CD1c-positive myeloid dendritic cell (primary cell): ENCODE measurements around the gene B4GAT1.

ENCODE experiments used
- DNase-seq: peaks from one replicate; pipeline ENCODE4 v3.0.0-alpha.2; 2016; ENCODE audit errors: extremely low spot score

B4GAT1 gene

DNA sequence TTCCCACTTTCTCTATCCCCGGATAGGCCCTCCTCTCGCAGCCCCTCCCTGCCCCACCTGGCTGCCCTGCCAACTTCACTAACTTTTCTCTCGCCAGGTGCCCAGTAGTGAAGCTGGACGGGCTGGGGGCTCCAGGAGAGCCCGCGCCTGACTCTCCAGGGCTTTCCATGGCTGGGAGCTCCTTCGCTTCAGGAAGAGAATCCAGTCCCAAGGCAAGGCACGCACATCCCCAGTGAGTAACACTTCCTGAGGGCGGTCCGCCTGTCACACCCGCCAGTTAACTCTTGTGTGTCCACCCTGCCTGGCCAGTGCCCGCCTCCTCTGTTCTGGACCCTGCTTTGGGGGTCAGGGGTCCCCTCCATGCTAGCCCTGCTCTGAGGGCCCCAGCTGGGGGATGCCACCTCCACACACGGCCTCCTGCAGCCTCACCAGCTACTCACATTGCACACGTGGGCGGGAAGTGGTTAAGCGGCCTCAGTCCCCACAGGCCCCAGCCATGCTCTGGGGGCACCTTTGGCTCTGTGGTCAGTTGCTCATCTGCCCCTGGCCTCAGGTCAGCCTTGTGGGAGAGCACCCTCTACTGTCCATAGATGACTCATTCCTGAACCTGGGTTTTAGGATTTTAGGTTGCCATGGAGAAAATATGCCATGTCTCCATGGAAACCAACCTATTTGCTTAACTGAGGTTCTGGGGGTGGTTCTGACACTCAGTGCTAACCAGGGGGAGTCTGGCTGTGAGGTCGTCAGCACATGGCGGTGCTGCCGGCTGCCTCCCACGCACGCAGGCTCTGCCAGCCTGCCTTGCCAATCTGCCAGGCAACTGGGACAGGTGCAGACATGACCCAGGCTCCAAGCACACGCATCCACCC lies 11.0 kb downstream of the B4GAT1 start, which contains the start of gene RIN1:
Gene RIN1 (minus strand): TSS at position 201 of the 869 bp plus-strand sequence. CDS start 32 bp downstream, at position 169.
- DNase-seq: peak; percentile 88

DNA sequence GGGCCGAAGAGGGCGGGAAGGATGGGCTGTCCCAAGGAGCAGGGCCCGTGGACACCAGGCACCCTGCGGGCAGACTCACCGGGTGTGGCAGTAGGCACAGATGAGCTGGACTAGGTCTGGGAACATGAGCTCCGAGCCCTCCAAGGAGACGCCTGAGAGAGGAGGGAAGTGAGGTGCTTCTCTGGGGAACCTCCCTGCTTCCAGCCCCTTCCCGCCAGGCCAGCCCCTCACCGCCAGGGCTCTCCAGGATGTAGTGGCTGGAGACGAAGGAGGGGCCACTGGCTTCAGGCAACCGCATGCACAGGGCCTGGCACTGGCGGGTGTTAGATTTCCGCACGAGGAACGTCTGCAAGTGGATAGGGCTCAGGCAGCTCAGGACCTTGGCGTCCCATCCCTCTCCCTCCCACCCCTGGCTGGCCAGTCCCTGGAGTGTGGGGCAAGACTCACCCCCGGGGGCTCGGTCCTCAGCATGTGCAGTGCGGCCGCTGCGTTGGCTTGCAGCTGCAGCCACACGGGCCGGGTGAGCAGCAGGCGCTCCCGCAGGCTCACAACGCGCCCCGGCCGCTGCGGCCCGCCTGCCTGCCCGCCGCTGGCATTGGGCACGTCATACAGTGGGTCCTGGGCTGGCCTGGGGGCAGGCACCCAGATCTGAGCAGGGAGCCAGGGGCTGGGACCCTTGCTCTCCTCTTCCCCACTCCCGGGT lies 11.7 kb downstream of the B4GAT1 start:
- peak; percentile 48 for DNase-seq

DNA sequence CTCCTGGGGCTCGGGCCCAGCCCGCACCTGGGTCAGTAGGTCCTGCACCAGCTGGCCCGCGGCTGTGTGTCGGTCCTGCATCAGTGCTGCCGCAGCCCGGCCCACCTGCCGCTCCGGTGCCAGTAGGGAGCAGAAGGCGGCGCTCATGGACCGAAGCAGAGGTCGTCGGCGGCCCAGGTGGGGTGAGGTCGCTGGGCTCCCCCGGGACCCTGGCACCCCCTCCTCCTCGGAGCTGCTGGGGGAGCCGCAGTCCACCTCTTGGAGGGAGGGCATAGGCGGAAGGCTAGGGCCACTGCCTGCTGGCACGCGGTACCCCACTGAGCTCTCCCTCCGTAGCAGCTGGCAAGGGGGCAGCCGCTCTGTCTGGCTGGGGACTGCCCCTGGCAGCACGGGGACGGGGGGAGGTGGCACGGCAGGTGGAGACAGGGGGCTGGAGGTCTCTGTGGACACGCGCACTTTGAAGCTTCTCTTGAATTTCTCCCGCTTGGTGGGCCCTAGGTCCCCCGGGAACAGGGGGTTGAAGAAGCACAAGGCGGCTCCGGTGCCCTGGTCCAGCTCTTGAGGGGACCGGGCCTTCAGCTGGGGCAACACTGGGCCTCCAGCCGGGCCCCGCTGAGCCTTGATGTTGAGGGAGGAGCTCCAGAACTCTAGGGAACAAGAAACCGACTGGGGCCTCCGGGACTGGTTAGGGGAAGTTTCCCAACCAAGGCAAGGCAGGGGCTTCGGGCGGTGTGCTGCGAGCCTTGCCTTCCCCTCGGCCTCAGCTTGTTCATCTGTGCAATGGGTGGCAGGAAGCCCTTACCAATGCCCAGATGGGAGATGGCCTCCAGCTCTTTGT lies 12.6 kb downstream of the B4GAT1 start:
- DNase-seq: peak; percentile 61

DNA sequence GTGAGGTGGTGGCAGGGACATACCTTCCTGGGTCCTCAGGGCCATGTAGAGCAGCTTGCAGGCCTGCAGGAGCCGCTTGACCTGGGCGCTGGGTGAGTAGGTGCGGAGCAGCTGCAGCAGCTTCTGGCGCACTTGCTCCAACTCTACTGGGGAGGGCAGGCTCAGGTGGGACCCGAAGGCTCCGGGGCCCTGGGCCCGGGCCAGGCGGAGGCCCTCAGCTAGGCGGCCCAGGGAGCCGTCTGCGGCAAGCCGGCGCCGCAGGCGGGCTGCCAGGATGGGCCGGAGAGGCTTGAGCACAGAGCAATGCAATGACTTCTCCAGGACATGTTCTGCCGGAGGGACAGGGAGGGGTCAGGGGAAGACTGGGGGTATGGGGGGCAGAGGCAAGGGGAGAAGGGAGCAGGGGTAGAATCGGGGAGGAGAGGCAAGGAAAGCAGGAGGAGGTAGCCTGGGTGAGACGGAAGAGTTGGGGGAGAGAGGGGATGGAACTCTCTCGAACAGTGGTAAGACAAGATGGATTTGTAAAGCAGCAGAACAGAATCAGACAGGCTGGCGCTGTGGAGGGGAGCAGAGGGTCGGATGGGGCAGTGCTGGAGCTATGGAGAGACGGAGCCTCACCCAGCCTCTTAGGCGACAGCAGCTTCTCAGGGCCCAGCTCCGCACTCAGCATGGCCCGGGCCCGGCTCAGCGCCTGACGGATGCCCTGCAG lies 13.4 kb downstream of the B4GAT1 start:
- DNase-seq: no peak

DNA sequence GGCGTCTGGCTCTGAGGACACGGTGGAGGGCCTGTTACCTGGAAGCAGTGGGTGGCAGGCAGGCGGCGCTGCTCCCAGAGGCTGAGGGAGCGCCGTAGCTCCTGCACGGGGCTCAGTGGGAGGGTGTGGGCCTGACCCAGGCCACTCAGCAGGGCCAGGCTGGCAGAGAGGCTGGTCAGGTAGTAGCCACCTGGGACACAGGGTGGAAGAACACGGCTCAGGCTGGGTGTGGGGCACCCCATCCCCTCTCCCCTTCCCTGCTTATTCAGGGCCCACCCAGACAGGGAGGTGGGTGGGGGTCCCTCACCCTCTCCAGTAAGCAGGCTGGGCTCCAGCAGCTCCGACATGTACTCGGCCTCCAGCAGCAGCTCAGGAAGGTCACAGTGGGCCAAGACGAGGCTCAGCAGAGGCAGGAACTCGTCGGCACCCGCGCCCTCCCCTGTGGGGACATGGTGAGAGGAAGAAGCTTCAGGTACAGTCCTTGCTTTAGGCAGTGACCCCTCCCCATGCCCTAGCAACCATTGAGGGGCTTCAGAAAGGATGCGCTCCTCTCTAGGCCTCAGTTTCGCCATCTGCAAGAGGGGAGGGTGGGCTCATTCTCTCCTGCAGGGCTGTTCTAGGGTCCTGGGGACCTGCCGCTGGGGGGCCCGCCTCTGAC lies 14.1 kb downstream of the B4GAT1 start:
- no peak for DNase-seq

DNA sequence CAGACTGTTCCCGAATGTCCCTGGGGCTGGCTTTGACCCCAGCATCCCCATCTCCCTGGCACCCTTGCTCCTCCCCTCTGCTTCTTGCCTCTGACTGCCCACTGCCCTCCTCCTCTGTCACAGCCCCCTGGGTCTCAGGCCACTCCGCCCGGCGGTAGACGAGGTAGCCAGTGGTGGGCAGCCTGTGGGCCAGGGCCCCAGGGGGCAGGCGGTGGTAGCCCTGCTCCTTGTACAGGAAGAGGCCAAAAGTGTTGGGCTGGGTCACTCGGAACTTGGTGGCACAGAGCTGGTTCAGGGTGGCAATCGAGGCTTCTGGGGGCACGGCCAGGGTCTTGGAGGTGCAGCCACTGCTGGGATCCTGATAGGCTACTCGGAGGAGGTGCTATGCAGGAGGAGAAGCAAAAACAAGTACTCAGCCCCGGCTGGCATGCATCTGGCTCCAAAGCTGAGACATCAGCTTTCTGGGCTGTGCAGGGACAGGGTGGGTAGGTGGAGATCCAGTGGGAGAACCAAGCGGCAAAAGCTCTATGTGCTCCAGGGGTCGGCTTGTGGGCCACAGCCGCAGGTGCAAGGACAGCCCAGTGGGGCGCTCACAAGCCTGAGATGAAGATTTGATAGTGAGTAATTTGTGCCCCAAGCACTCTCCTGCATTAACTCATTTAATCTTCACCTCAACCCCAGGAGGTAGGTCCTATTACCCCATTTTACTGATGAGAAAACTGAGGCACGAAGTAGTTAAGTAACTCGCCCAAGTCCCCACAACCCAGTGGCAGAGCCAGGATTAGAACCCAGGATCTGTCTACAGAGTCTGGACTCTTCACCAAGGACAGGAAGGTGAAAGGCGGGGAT lies 14.8 kb downstream of the B4GAT1 start:
- no peak for DNase-seq

DNA sequence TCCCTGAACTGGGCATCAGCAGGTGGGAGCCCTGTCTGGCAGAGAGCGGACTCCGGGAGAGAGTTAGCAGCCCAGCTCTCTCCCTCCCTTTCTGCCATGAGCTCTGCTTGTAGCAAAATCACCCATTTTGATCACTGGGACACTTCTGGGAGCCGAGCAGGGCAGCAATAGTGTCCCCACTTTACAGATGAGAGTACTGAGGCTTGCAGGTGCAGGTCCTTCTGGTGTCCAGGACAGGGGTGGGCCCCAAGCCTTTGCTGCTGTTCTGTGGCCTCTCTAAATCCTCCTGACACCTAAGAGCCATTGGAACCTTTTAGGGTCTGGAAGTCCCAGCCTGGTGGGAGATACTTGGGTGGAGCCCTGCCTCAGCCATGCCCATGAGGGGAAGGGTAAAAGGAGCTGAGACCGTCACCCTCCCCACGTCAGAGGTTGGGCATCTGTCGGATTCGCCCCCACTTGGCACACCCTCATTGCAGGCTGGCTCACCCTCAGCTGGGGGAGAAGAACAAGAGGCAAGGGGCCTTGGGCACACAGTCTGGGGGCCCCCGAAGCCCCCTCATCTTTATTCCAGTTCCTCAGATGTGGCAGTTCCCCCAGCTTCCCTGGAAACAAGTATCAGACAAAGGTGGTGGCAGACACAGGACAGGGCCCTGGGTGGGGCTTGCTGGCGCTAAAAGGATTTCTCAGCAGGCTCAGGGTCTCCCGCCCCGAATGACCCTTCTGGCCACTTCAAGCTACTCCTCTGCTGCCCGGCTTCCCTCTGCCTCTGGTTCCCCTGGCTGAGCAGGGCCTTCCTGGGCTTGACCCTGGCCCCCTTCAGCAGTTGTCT lies 15.7 kb downstream of the B4GAT1 start:
- no peak for DNase-seq

DNA sequence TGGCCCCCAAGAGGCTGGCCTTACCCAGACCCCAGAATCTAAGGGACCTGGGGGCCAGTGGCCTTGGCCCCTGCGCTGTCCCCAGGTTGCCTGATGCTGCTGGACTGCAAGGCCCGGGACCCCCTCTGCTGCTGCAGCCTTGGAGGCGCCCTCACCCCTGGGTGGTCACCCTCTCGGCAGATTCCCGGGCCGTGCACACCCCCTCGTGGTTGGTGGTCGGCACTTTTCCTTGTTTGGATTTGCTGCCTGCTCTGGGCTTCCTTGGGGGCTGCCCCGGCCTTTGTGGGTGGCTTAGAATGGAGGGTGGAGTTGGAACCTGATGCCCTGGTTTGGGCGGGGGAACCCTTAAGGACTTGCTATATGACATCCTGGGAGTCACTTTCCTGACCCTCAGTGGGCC lies 16.5 kb downstream of the B4GAT1 start:
- DNase-seq: no peak

DNA sequence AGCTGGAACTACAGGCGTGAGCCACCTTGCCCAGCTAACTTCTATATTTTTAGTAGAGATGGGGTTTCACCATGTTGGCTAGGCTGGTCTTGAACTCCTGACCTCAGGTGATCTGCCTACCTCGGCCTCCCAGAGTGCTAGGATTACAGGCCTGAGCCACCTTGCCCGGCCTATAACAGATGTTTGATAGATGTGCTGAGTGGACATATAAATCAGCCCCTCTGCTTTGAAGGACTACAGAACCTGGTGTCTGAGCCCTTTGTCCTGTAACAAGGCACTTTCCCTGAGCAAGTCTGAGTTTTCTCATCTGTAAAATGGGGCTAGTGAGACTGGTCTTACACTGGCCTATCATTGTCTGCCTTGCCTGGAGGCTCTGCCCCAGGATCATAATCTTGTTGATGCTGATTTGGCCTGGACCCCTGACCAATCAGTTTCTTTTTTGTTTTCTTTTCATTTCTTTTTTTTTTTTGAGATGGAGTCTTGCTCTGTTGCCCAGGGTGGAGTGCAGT lies 18.2 kb downstream of the B4GAT1 start:
- DNase-seq: no peak

DNA sequence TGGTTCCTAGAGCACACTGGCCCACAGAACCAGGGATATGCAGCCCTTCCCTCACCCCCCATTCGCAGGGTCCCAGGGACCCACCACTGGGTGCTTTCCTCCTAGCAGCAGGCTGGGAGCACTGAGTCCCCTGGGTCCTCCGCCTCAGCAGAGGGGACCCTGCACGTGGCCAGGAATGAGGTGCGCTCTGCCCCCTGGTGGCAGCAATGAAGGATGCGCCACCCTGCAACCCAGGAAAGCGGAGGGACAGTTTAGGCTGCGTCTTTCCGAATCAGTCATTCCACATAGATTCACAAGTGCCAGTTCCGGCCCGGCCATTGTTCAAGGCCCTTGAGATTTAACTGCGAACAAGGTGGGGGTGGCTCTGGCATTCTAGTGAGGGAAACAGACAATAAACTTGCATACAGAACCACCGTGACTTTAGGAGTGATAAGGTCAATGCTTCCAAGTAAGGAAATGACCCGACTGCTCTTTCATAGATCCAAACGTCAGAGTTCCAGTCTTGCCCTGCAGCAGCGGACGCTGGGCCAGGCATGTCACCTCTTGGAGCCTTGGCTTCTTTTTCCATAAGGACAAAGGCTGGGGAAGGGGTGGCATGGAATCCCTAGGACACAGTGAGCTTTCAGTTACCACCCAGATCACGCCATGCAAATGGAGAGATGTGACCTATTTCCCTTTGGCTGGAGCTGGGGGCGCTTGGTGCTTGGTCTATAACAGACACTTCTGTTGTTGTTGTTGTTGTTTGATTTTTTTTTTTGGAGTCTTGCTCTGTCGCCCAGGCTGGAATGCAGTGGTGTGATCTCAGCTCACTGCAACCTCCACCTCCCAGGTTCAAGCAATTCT lies 18.9 kb downstream of the B4GAT1 start:
- peak; percentile 85 for DNase-seq

DNA sequence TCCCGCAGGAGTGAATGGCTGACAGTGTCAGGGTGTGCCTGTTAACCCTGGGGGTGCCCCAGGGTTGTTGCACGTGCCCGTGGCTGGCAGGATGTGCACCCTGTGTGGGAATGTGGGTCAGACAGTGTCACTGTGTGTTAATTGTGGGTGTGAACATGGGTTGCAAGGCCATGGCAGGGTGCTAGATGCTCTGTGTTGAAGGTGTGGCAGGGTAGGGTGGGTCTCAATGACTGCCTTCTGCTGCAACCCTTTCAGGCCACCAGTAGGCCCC lies 19.5 kb downstream of the B4GAT1 start:
- no peak for DNase-seq

DNA sequence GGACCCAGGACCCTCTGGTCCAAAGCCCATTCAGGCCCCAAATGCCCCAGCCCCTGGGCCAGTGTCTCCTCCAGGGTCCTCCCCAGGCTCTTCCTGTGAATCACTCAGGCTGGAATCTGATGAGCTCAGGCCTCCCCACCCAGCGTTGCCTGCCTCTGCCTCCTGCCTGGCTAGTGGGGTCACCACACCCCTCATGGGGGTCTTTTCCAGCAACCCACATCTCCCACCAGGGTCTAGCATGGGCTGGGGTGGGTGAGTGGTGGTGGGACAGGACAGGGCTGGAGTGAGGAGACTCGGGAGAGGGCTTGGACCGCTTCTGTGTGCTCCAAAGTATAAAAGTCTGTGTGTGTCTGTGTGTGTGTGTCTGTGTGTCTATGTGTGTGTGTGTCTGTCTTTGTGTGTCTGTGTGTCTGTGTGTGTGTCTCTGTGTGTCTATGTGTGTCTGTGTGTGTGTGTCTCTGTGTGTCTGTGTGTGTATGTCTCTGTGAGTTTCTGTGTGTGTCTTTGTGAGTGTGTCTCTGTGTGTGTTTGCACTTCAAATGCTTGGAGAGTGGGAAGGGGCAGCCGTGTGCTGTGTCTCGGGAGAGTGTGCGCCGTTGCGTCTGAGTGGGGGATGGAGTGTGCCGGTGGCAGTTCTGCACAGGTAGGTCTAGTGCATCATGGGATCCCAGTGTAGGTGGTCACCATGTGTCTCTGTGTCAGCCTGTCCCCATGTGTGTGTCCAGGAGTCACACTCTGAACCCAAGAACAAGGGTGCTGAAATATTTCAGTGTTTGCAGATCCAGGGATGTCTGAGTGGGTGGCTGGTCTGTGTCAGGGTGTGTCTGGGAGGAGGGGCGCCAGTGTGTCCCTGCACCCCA lies 20.0 kb downstream of the B4GAT1 start:
- DNase-seq: no peak

DNA sequence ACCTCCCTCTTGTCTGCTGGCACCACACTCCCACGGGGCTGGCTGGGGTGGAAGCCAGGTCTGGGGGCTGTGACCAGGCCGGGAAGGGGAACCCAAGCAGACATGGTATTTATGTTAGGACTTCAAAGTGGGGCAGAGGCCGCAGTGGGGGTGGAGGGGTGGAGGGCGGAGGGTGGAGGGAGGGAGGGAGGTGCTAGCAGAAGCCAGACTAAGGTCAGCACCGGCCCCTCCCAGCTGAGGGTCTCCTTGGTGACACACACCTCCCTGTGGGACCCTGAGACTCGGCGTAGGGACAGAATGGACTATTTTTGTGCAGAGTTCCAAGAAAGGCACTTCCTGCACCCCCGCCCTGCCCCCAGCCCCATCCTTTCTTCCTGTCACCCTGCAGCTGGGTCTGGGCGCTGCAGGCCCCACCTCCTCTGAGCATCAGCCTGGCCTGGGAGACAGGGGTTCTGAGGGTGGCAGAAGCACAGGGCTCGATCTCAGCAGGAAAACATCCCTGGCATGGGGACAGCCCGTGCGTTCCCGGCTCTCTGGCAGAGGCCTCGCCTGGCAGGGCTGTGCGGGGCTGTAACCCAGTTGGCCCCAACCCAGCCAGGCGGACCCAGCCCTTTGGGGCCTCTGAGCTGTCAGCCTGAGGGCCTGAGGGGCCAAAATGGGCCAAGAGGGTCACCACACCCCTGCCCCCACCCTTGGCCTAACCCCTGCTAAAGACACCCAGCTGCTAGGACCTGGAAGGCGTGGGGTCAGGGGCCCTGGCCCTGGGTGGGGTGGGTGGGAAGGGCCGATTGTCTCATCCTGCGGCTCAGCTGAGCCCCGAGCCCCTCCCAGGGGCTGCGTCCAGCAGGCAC lies 20.9 kb downstream of the B4GAT1 start:
- no peak for DNase-seq

DNA sequence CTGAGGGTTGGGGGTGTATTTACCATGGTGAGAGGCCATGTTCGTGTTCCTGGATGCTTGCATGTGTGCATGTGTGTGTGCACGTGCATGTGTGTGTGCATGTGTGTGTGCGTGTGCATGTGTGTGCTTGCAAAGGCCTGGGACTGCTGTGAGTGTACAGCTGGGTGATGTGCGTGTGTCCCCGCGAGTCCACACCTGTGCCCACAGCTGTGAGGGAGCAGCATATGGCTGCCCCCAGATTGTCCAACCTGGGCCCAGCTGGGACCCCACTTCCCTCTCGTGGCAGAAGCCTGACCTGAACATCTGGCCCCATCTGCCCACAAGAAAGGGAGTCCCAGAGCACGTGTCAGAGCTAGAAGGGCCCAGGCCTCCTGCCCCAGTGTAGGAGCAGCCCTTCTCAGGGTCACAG lies 22.2 kb downstream of the B4GAT1 start:
- no peak for DNase-seq

DNA sequence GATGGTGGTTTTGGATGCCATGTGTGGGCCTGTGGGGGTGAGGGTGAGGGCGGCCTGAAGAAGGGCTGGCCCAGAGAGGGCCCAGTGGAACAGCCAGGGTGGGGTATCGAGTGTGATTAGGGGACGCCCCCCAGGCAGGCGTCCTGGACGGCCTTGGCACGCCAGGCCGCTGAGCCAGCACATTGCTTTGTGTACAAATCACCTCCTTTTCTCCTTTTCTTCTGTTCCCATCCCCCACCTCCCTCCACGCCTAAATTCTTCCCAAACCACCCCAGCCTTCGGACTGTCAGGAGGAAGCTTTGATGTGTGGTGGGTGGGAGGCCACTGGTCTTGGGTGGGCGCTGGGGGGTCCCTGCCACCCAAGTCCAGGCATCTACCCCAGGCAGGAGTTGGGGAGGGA lies 22.8 kb downstream of the B4GAT1 start:
- no peak for DNase-seq

DNA sequence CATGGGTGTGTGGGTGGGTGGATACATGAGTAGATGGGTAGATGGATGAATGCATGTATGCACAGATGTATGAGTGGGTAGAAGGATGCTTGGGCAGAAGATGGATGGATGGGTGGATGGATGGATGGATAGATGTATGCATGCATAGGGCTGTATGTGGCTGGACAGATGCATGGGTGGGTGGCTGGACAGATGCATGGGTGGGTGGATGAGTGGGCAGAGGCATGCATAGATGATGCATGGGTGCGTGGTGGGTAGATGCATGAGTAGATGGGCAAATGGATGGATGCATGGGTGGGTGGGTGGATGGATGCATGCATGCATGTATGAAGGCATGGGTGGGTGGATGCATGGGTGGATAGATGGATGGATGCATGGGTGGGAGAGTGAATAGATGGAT lies 23.7 kb downstream of the B4GAT1 start:
- DNase-seq: no peak
